SK-N-SH (cell line): Measurements from ENCODE around the gene AGBL1.

Source experiments
- ELF1 ChIP-seq: IDR thresholded peaks from 2 replicates; pipeline ENCODE4 v1.4.0; 2012
- FOXJ3 ChIP-seq: sonication (generic); formaldehyde crosslinking; IDR thresholded peaks from 2 replicates; pipeline ENCODE4 v1.5.1; 2020; ENCODE audit warnings: mild to moderate bottlenecking, missing genetic modification reagents
- GABPA ChIP-seq: IDR thresholded peaks from 2 replicates; pipeline ENCODE4 v1.4.0; 2012; ENCODE audit warnings: low read depth, mild to moderate bottlenecking
- JUND ChIP-seq: IDR thresholded peaks from 2 replicates; pipeline ENCODE4 v1.4.0; 2012
- MXI1 ChIP-seq: IDR thresholded peaks from 2 replicates; pipeline ENCODE4 v1.6.1; 2012; ENCODE audit warnings: mild to moderate bottlenecking, low read depth, low read length, improper control_type of control experiment
- TEAD4 ChIP-seq: IDR thresholded peaks from 2 replicates; pipeline ENCODE4 v1.4.0; 2012; ENCODE audit warnings: mild to moderate bottlenecking, borderline replicate concordance; ENCODE audit not compliant: insufficient read depth
- TF ChIP-seq, protein P1 (sequence below): fragments of 200-600 bp; sonication (generic); IDR thresholded peaks from 2 replicates; pipeline ENCODE4 v1.6.1; 2017; ENCODE audit warnings: antibody characterized with exemption, mild to moderate bottlenecking, moderate library complexity
- TF ChIP-seq, protein P2 (sequence below): IDR thresholded peaks from 2 replicates; pipeline ENCODE4; 2012
- TF ChIP-seq, protein P3 (sequence below): IDR thresholded peaks from 2 replicates; pipeline ENCODE4 v1.4.0; 2012; ENCODE audit warnings: low read depth

DNA sequence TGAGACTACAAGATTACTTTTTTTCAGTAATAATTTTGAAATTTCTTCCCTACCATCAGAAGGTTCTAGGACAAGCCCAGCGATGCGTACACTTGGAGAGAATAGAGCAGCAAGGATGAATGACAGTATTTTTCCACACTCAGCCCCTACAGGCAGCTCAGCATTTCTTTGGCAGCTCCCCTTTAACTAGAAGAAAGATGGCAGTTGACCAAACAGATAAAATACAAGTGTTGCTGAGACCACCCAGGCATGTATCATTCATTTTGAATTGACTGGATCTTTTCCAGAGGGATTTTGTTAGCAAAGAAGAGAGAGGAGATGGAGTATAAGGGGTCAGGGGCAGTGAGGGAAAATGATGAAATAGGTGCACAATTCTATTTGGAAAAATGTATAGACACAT lies 761.3 kb downstream of the AGBL1 start:
- no peak for TF ChIP-seq JUND
- TF ChIP-seq, protein P1, sequence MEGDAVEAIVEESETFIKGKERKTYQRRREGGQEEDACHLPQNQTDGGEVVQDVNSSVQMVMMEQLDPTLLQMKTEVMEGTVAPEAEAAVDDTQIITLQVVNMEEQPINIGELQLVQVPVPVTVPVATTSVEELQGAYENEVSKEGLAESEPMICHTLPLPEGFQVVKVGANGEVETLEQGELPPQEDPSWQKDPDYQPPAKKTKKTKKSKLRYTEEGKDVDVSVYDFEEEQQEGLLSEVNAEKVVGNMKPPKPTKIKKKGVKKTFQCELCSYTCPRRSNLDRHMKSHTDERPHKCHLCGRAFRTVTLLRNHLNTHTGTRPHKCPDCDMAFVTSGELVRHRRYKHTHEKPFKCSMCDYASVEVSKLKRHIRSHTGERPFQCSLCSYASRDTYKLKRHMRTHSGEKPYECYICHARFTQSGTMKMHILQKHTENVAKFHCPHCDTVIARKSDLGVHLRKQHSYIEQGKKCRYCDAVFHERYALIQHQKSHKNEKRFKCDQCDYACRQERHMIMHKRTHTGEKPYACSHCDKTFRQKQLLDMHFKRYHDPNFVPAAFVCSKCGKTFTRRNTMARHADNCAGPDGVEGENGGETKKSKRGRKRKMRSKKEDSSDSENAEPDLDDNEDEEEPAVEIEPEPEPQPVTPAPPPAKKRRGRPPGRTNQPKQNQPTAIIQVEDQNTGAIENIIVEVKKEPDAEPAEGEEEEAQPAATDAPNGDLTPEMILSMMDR: no peak
- TF ChIP-seq, protein P2, sequence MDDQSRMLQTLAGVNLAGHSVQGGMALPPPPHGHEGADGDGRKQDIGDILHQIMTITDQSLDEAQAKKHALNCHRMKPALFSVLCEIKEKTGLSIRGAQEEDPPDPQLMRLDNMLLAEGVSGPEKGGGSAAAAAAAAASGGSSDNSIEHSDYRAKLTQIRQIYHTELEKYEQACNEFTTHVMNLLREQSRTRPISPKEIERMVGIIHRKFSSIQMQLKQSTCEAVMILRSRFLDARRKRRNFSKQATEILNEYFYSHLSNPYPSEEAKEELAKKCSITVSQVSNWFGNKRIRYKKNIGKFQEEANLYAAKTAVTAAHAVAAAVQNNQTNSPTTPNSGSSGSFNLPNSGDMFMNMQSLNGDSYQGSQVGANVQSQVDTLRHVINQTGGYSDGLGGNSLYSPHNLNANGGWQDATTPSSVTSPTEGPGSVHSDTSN: no peak
- no peak for TF ChIP-seq FOXJ3 (CRISPR knock-in tag)
- no peak for TF ChIP-seq MXI1
- TF ChIP-seq GABPA: no peak
- no peak for TF ChIP-seq TEAD4
- TF ChIP-seq, protein P3, sequence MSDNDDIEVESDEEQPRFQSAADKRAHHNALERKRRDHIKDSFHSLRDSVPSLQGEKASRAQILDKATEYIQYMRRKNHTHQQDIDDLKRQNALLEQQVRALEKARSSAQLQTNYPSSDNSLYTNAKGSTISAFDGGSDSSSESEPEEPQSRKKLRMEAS: no peak
- TF ChIP-seq ELF1: no peak
